GM20000 (cell line): ENCODE results near the gene CRYBB3.

Experiments
- DNase-seq: peaks from one replicate; pipeline ENCODE4 v3.0.0; 2012; ENCODE audit warnings: low spot score
- TF ChIP-seq, protein P1 (sequence below): IDR thresholded peaks from 2 replicates; pipeline ENCODE4 v1.5.1; 2012; ENCODE audit warnings: mild to moderate bottlenecking, control low read depth; ENCODE audit errors: extremely low read depth, missing control alignments

The CRYBB3 gene

DNA sequence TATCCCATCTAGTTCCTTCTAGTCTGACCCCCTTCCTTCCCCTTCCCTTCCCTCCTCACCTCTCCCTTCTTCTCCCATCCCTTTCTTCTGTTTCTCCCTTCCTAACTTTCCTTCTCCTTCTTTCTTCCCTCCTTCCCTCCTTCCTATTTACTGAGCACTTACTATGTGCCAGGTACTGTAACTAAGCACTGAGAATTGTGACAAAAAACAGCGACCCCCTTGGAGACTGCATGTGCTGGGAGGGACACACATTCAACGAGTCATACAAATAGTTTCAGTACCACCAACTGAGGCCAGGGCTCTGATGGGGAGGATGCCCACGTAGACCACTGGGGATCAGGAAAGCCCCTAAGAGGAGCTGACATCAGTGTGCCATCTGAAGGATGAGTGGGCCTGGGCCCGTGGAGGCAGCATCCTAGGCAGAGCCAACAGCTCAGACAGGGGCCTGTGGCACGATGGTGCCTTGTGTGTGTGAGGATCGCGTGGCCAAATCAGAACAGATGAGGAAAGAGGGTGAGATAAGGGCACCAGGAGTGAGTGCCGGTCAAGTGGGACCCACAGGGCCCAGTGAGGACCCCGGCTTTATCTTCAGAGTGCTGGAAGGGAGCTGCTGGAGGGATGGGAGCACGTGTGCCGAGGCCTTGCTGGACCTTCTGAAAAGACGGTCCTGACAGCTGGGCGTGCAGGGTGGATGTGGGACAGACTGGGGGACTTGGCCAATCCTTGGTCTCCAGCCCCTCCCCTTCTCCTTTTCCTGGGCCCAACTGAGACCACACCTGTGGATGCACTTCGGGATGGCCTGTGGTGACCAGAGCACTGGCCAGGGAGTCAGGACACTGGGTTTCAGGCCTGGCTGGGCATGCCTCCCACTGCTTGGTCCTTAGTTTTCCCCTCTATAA, 38.4 kb upstream of the CRYBB3 start:
- TF ChIP-seq, protein P1, sequence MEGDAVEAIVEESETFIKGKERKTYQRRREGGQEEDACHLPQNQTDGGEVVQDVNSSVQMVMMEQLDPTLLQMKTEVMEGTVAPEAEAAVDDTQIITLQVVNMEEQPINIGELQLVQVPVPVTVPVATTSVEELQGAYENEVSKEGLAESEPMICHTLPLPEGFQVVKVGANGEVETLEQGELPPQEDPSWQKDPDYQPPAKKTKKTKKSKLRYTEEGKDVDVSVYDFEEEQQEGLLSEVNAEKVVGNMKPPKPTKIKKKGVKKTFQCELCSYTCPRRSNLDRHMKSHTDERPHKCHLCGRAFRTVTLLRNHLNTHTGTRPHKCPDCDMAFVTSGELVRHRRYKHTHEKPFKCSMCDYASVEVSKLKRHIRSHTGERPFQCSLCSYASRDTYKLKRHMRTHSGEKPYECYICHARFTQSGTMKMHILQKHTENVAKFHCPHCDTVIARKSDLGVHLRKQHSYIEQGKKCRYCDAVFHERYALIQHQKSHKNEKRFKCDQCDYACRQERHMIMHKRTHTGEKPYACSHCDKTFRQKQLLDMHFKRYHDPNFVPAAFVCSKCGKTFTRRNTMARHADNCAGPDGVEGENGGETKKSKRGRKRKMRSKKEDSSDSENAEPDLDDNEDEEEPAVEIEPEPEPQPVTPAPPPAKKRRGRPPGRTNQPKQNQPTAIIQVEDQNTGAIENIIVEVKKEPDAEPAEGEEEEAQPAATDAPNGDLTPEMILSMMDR: no peak
- DNase-seq: no peak

DNA sequence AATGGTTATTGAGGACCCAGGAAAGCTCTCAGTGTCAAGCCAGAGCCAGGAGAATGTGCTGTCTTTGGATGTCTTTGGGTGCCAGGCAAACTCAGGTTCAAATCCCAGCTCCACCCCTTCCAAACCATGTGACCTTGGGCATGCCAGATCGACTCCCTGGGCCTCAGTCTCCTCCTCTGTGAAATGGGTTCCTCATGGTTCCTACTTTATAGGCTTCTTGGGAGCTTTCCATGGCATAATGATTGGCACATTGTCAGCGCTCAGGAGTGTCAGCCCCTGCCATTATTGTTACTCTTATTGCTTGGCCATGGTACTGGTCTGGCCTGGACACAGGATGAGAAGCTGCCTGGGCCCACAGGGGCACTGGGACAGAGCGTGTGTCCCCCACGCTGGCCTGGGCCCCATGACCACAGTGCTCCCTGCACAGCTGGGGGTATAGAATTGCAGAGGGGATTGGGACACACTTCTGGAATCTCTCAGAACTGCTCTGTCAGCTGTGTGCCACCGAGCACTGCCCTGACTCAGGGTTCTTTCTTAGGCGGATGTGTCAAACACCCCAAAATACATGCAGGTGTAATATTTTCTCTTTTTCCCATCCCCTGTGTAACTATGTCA, 37.6 kb upstream of the CRYBB3 start:
- DNase-seq: no peak
- TF ChIP-seq, protein P1: no peak

DNA sequence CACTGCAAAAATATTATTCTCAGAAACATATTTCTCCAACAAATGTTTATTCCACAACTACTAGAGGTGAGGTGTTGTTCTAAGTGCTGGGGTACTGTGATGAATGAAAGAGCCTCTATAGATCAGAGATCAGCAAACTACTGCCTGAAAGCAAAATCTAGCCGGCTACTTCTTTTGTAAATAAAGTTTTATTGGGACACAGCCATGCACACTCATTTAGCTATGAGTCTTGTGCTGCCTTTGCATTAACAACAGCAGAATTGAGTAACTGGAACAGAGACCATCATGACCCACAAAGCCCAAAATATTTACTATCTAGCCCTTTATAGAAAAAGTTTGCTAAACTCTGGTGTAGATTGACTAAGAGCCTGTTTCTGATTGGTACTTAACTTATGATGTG, 37.1 kb upstream of the CRYBB3 start:
- TF ChIP-seq, protein P1: no peak
- no peak for DNase-seq

DNA sequence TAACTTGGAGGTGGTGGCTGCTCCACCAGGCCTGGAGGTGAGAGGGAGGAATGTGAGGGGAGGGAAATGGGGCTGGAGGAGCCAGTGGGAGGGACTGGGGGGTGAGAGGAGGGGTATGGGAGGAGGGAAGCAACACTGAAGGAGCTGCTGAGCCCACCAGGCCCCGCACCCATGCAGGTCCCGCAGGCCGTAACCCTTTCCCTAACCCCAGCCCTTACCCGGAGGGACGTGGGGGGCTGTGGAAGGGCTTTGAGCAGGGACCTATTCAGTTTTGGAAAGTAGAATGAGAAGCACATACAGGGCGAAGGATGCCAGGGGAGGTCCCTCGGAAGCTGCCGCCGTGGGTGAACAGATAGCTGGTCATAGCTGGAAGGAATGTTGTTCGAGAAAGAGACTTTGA, 33.9 kb upstream of the CRYBB3 start:
- no peak for DNase-seq
- TF ChIP-seq, protein P1: no peak

DNA sequence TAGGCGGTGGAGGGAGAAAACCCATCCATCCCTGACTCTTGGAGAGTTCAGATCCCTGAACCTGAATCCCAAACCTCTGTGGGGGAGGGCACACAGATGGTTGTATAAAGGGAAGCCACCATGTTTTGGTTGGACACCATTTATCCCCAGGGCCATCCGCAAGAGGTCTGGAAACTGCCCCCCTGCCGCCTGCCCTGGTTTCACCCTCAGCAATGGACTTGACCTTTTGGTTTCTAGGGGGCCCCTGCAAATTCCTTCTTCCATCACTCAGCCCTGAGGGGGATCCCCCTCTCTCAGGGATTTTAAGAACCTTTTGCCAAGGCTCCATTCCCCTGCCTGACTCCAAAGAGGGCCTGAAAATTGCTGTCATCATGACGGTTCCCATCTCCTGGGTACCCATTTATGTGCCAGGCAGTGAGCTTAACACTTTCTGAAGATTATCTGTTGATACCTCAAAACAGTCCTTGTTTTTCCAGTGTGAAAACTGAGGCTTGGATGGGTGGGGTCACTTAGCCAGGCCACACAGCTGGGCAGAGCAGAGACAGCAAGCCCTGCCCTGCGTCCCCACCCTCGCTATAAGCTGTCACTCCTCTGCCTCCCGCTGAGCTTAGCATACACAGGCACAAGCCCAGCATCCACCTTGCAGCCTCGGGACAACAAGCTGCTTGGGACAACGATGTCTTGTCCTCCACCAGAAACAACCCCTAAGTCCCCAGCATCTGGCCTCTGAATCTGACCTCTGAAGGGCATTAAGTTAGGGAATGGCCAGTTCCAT, 33.2 kb upstream of the CRYBB3 start:
- TF ChIP-seq, protein P1: no peak
- DNase-seq: no peak

DNA sequence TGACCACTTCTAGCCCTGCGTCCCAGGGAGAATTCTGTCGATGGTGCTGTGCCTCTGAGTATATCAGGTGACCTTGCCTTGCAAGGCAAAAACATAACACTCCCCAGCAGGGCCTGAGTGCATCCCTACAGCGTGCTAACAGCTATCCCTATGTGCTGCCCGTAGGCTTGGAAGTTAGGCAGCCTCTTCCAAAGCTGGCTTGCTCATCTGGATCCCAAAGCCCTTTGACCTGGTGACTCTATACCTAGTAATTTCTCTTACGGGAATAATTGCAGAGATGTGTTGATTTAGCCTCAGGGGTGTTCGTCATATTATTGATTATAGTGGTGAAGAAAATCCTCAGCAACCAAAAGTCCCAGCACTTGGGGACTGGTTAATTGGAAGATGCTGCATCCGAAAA, 32.6 kb upstream of the CRYBB3 start:
- DNase-seq: no peak
- TF ChIP-seq, protein P1: no peak
